SK-N-SH treated with all-trans-retinoic acid at 6 μM for 48 hours (cell line): ENCODE measurements around the gene GLIS1.

Experiments used
- ESRRG ChIP-seq: fragments of 250-450 bp; sonication (Bioruptor Pico); IDR thresholded peaks from 2 replicates; pipeline ENCODE4 v1.6.1; 2021; ENCODE audit warnings: mild to moderate bottlenecking
- ISL1 ChIP-seq: fragments of 250-450 bp; sonication (Bioruptor Pico); IDR thresholded peaks from 2 replicates; pipeline ENCODE4 v2.1.2; 2022; ENCODE audit warnings: mild to moderate bottlenecking, moderate library complexity
- ZNF8 ChIP-seq: fragments of 450-650 bp; formaldehyde crosslinking; IDR thresholded peaks from 2 replicates; pipeline ENCODE4 v1.5.0; 2020; ENCODE audit warnings: mild to moderate bottlenecking, moderate library complexity
- TF ChIP-seq, protein P1 (sequence below): fragments of 250-450 bp; sonication (Bioruptor Pico); IDR thresholded peaks from 2 replicates; pipeline ENCODE4 v1.5.1; 2020; ENCODE audit warnings: low read depth, mild to moderate bottlenecking, moderate library complexity
- TF ChIP-seq, protein P2 (sequence below): fragments of 250-450 bp; sonication (Bioruptor Pico); IDR thresholded peaks from 2 replicates; pipeline ENCODE4 v1.8.0; 2020; ENCODE audit warnings: mild to moderate bottlenecking, moderate library complexity, borderline replicate concordance

DNA sequence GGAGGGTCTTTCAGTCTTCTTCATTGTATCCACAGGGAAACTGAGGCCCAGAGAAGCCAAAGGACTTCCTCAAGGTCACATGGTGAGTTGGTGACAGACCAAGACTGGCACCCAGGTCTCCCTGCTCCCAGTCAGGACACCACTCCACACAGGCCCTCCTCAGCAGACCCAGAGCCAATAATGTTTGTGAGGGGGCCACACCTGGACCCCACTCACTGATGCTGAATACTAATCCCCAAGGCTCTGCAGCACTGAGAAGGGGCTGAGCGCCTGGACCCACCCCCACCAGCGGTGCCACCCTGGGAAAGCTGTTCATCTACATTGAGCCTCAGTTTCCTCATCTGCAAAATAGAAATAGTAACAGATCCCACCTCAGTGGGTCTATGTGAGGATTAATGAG lies 79.5 kb downstream of the GLIS1 start:
- TF ChIP-seq ESRRG (CRISPR knock-in tag) (no peak), ZNF8 (CRISPR knock-in tag) (no peak), ISL1 (CRISPR knock-in tag) (no peak)
- TF ChIP-seq, protein P1, sequence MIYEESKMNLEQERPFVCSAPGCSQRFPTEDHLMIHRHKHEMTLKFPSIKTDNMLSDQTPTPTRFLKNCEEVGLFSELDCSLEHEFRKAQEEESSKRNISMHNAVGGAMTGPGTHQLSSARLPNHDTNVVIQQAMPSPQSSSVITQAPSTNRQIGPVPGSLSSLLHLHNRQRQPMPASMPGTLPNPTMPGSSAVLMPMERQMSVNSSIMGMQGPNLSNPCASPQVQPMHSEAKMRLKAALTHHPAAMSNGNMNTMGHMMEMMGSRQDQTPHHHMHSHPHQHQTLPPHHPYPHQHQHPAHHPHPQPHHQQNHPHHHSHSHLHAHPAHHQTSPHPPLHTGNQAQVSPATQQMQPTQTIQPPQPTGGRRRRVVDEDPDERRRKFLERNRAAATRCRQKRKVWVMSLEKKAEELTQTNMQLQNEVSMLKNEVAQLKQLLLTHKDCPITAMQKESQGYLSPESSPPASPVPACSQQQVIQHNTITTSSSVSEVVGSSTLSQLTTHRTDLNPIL (CRISPR knock-in tag): no peak
- TF ChIP-seq, protein P2, sequence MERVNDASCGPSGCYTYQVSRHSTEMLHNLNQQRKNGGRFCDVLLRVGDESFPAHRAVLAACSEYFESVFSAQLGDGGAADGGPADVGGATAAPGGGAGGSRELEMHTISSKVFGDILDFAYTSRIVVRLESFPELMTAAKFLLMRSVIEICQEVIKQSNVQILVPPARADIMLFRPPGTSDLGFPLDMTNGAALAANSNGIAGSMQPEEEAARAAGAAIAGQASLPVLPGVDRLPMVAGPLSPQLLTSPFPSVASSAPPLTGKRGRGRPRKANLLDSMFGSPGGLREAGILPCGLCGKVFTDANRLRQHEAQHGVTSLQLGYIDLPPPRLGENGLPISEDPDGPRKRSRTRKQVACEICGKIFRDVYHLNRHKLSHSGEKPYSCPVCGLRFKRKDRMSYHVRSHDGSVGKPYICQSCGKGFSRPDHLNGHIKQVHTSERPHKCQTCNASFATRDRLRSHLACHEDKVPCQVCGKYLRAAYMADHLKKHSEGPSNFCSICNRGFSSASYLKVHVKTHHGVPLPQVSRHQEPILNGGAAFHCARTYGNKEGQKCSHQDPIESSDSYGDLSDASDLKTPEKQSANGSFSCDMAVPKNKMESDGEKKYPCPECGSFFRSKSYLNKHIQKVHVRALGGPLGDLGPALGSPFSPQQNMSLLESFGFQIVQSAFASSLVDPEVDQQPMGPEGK: no peak
